Body of pancreas (tissue), 4 donors: Measurements from ENCODE around the gene SLC25A23. TPM values are rescaled to one million over a fixed set of nuclear protein-coding genes. Genes with fewer than 3 reads are reported as not detected.

ENCODE experiments used
- ATAC-seq: fragments of 150-250 bp; one replicate; pipeline ENCODE4 v1.9.1; 2016
- DNase-seq, 4 donors: peaks; one replicate each; pipeline ENCODE4 v3.0.0-alpha.2; 2019
- H3K27ac ChIP-seq, 4 donors: fragments of 200-600 bp; sonication (generic); 1 replicate in 3 of 4; 2 replicates in 1 of 4; pipeline versions ENCODE4 v1.5.1 to v1.6.1; 2016 to 2019; ENCODE audit warnings: mild to moderate bottlenecking in 1 of 4, mixed read lengths in 1 of 4, moderate library complexity in 1 of 4
- H3K27me3 ChIP-seq, 2 donors: fragments of 200-600 bp; sonication (generic); one replicate each; pipeline ENCODE4 v1.6.0; 2016; ENCODE audit warnings: mild to moderate bottlenecking in 1 of 2
- H3K36me3 ChIP-seq, 2 donors: fragments of 200-600 bp; sonication (generic); replicated peaks in 1 of 2; 2 replicates each; pipeline ENCODE4 v1.5.1; 2016; ENCODE audit warnings: low read depth in 2 of 2; ENCODE audit not compliant: insufficient read depth in 1 of 2
- H3K4me1 ChIP-seq: fragments of 200-600 bp; sonication (generic); one replicate; pipeline ENCODE4 v1.6.0; 2016
- H3K4me3 ChIP-seq, 2 donors: fragments of 200-600 bp; sonication (generic); 1 replicate in 1 of 2; 2 replicates in 1 of 2; pipeline ENCODE4 v1.5.1; 2016 to 2019
- H3K9me3 ChIP-seq, 3 donors: fragments of 200-600 bp; sonication (generic); 1 replicate in 2 of 3; 2 replicates in 1 of 3; pipeline ENCODE4 v1.5.1; 2016
- POLR2A ChIP-seq, 3 donors: fragments of 450-650 bp; IDR thresholded peaks; one replicate each; pipeline ENCODE4 v1.6.1; 2016; ENCODE audit warnings: antibody characterized with exemption in 3 of 3, mild to moderate bottlenecking in 2 of 3
- WGBS, 2 donors: methylation state at CpG; one replicate each; pipeline ENCODE4 v1.1.5; 2017; 5-methylcytosine and 5-hydroxymethylcytosine counted together
- intact Hi-C: fragments of 100-400 bp; cut with DNase I; formaldehyde crosslinking; loops from one replicate; pipeline ENCODE4 v1.15.1; 2023
- total RNA-seq, 2 donors: library from RNA; depleted of rRNA; stranded (reverse); fragments of >200 nt; gene quantifications; one replicate each; pipeline ENCODE4 v1.1.0, GENCODE V29; 2016
- TF ChIP-seq, protein P1 (sequence below), 7 experiments: fragments of 450-650 bp in 4 of 7; fragments of 200-600 bp in 3 of 7; sonication (generic) in 3 of 7; IDR thresholded peaks; one replicate each; pipeline ENCODE4 v1.5.1; 2016 to 2019; ENCODE audit warnings: antibody characterized with exemption in 7 of 7

SLC25A23 gene
- total RNA-seq, 2 donors from 2014 or later, result 11.5 to 49.3 TPM

- DNase-seq, result no peak
- TF ChIP-seq POLR2A (IDR thresholded peaks at IDR 0.05), result no peak
- TF ChIP-seq, protein P1, sequence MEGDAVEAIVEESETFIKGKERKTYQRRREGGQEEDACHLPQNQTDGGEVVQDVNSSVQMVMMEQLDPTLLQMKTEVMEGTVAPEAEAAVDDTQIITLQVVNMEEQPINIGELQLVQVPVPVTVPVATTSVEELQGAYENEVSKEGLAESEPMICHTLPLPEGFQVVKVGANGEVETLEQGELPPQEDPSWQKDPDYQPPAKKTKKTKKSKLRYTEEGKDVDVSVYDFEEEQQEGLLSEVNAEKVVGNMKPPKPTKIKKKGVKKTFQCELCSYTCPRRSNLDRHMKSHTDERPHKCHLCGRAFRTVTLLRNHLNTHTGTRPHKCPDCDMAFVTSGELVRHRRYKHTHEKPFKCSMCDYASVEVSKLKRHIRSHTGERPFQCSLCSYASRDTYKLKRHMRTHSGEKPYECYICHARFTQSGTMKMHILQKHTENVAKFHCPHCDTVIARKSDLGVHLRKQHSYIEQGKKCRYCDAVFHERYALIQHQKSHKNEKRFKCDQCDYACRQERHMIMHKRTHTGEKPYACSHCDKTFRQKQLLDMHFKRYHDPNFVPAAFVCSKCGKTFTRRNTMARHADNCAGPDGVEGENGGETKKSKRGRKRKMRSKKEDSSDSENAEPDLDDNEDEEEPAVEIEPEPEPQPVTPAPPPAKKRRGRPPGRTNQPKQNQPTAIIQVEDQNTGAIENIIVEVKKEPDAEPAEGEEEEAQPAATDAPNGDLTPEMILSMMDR (IDR thresholded peaks at IDR 0.05), result no peak
- Histone ChIP-seq H3K4me1 (no peaks in the 10 kb centered on the region), H3K36me3 (no peaks in the 10 kb centered on the region), H3K27me3 (no peaks in the 10 kb centered on the region), H3K27ac (no peak overlapping the region), H3K9me3 (no peaks in the 10 kb centered on the region), H3K4me3 (no peak overlapping the region)
- no peak for ATAC-seq
- WGBS, 2 donors, result 87 to 92% methylated on average over 7 of the region's 7 CpGs
- intact Hi-C loops, result no loop called here
Observed at GRCh38 chr19:6484831-6485230, 25.2 kb upstream of the SLC25A23 start.

DNA sequence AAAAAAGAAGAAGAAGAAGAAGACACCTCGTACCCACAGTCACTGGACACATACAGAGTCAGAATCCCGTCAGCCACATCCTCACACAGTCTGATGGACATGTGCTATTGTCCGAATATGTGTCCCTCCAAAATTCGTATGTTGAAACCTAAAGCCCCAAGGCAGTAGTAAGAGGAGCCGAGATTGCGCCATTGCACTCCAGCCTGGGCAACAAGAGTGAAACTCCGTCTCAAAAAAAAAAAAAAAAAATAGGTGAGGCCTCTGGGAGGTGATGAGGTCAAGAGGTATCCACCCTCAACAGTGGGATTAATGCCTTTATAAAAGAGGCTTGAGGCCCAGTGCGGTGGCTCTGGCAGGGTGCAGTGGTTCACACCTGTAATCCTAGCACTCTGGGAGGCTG lies 24.6 kb upstream of the SLC25A23 start:
- no peak for ATAC-seq
- no peak overlapping the region for H3K27ac ChIP-seq
- H3K4me1 ChIP-seq, result no peaks in the 10 kb centered on the region
- DNase-seq, result no peak
- H3K27me3 ChIP-seq, result no peaks in the 10 kb centered on the region
- H3K9me3 ChIP-seq, result no peaks in the 10 kb centered on the region
- WGBS, 2 donors, result 87% methylated on average over 8 of the region's 8 CpGs
- H3K4me3 ChIP-seq, result no peak overlapping the region
- H3K36me3 ChIP-seq, result no peaks in the 10 kb centered on the region
- intact Hi-C loops, result no loop called here
- TF ChIP-seq POLR2A (IDR thresholded peaks at IDR 0.05), result no peak
- TF ChIP-seq, protein P1 (IDR thresholded peaks at IDR 0.05), result no peak

DNA sequence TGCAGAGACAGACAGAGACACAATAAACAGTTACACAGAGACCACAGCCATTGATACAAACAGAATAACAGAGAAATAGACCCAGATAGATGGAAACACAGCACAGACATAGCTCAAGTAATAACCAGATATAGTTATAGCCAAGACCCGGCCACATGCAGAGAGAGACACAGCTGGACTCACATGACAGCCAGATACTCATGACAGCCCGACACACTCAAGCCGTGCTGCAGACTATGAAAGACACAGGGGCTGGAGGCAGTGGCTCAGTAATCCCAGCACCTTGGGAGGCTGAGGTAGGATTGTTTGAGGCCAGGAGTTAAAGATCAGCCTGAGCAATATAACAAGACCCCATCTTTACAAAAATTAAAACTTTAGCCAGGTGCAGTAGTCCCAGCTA lies 23.6 kb upstream of the SLC25A23 start:
- no peak for TF ChIP-seq POLR2A (IDR thresholded peaks at IDR 0.05)
- TF ChIP-seq, protein P1 (IDR thresholded peaks at IDR 0.05), result no peak

DNA sequence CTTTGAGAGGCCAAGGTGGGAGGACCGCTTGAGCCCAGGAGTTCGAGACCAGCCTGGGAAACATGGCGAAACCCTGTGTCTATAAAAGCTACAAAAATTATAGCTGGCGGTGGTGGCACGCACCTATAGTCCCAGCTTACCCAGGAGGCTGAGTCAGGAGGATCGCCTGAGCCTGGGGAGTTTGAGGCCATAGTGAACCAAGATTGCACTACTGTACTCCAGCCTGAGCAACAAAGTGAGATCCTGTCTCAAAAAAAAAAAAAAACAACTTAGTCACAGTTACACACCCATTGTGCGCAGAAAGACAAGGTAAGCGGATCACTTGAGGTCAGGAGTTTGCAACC lies 22.7 kb upstream of the SLC25A23 start:
- 89 to 95% methylated on average over 7 to 8 of the region's 8 CpGs for WGBS, 2 donors
- no peaks in the 10 kb centered on the region for H3K27me3 ChIP-seq
- H3K27ac ChIP-seq, result no peak overlapping the region
- no peak overlapping the region for H3K4me3 ChIP-seq
- intact Hi-C loops, result no loop called here
- H3K36me3 ChIP-seq, result no peaks in the 10 kb centered on the region
- ATAC-seq (no peak), DNase-seq (no peak)
- no peak for TF ChIP-seq POLR2A (IDR thresholded peaks at IDR 0.05)
- TF ChIP-seq, protein P1 (IDR thresholded peaks at IDR 0.05), result no peak
- no peaks in the 10 kb centered on the region for H3K9me3 ChIP-seq
- no peaks in the 10 kb centered on the region for H3K4me1 ChIP-seq

More for the DNA sequence above, 23.6 kb upstream of the SLC25A23 start:
- Histone ChIP-seq H3K4me1 (no peaks in the 10 kb centered on the region), H3K9me3 (no peaks in the 10 kb centered on the region), H3K4me3 (no peak overlapping the region), H3K36me3 (no peaks in the 10 kb centered on the region), H3K27me3 (no peaks in the 10 kb centered on the region), H3K27ac (no peak overlapping the region)
- 47 to 53% methylated on average over 3 of the region's 3 CpGs for WGBS, 2 donors
- no peak for ATAC-seq
- DNase-seq, result no peak
- intact Hi-C loops, result no loop called here

DNA sequence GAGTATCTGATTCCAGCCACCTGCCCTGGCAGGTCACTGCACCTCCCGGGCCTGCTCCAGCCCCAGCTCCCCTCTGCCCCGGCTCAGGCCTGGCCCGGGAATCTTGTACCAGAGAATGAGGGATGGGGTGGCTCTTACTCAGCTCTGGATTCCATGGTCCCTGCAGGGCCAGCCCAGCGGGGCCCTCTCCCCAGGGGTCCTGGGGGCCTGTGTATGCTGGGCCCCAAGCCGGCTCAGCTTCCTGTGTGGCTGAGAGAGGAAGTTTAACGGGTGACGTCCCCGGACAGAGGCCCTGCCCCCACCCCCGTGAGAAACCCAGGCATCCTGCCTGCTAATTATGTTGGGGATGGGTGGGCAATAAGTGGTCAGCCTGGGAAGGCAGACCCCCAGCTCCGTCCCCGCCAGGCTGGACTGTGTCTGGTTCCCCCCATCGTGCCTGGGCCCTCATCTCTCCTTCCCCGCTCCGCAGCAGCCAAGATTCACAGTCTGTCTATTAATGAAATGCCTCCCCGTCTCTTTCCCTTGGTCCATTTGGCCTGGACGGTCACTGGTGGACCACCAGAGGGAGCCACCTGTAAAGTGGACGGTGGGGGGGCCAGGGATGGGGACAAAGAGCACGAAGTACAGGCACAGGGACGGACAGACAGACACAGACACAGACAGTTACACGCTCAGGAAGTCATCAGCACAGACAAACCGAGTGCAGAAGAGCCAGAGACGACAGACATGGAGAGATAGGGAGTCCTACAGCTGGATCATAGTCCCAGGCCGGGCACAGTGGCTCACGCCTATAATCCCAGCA lies 22.1 kb upstream of the SLC25A23 start, which contains the start of gene DENND1C:
TSS of gene DENND1C (minus strand) at position 247 of the 802 bp plus-strand sequence. CDS start at position 155, 92 bp downstream.
- H3K9me3 ChIP-seq, result no peaks in the 10 kb centered on the region
- intact Hi-C loops, result no loop called here
- DNase-seq (peak in 3 of 4 donors; percentile 34 to 43 (median 41)), ATAC-seq (peak; percentile 47)
- no peaks in the 10 kb centered on the region for H3K27me3 ChIP-seq
- peaks cover 4% of the 10 kb centered on the region for H3K4me1 ChIP-seq
- H3K36me3 ChIP-seq, result no peaks in the 10 kb centered on the region
- H3K27ac ChIP-seq, result no peak within 1 kb of the TSS
- WGBS, 2 donors, result 33 to 42% methylated on average over 16 to 22 of the region's 24 CpGs
- TF ChIP-seq, protein P1 (IDR thresholded peaks at IDR 0.05), result peak; percentile 17 to 60 (median 46)
- peak in 1 of 3 donors; percentile 20 for TF ChIP-seq POLR2A (IDR thresholded peaks at IDR 0.05)
- no peak within 1 kb of the TSS for H3K4me3 ChIP-seq
